Astrocyte (in vitro differentiated cells and primary cell): Measurements from ENCODE around the gene TAF6. TPM values are rescaled to one million over a fixed set of nuclear protein-coding genes. Genes with fewer than 3 reads are reported as not detected.

Experiments used
- DNase-seq: peaks from one replicate; pipeline ENCODE4 v3.0.0-alpha.2; 2010; ENCODE audit warnings: low read depth
- FAIRE-seq: peaks from 2 replicates; lab custom pipeline; 2011; peaks lifted over from hg19 to GRCh38; lab: Jason Lieb, UNC
- H2AFZ ChIP-seq: 2 replicates; pipeline ENCODE4 v1.6.0; 2012; ENCODE audit warnings: low read depth, low read length, inconsistent platforms
- H3K27ac ChIP-seq: 2 replicates; pipeline ENCODE4 v1.5.1; 2011; ENCODE audit warnings: low read depth, low read length, inconsistent platforms
- H3K27me3 ChIP-seq: 2 replicates; pipeline ENCODE4 v1.6.0; 2011; ENCODE audit warnings: low read length, inconsistent platforms; ENCODE audit not compliant: insufficient read depth
- H3K36me3 ChIP-seq: 2 replicates; pipeline ENCODE4 v1.5.1; 2011; ENCODE audit warnings: low read length, inconsistent platforms; ENCODE audit not compliant: insufficient read depth
- H3K4me1 ChIP-seq: 2 replicates; pipeline ENCODE4 v1.5.1; 2011; ENCODE audit warnings: low read length, inconsistent platforms; ENCODE audit not compliant: insufficient read depth
- H3K4me2 ChIP-seq: 2 replicates; pipeline ENCODE4 v1.6.0; 2012; ENCODE audit warnings: low read length, inconsistent platforms
- H3K4me3 ChIP-seq: 2 replicates; pipeline ENCODE4 v1.5.1; 2011; ENCODE audit warnings: low read depth, mild to moderate bottlenecking, low read length, inconsistent platforms; ENCODE audit not compliant: insufficient read depth
- H3K79me2 ChIP-seq: 2 replicates; pipeline ENCODE4 v1.6.0; 2012; ENCODE audit warnings: mild to moderate bottlenecking, low read length, inconsistent platforms; ENCODE audit not compliant: insufficient read depth
- H3K9ac ChIP-seq: 2 replicates; pipeline ENCODE4 v1.6.0; 2012; ENCODE audit warnings: mild to moderate bottlenecking, low read length, inconsistent platforms
- H3K9me3 ChIP-seq: 2 replicates; pipeline ENCODE4 v1.5.1; 2012; ENCODE audit warnings: low read depth, mild to moderate bottlenecking, low read length, inconsistent platforms; ENCODE audit not compliant: insufficient read depth
- H4K20me1 ChIP-seq: 2 replicates; pipeline ENCODE4 v1.6.0; 2012; ENCODE audit warnings: low read length, inconsistent platforms; ENCODE audit not compliant: insufficient read depth
- H3K27ac Mint-ChIP-seq: one replicate; pipeline ENCODE4 v1.8.0; 2021; ENCODE audit warnings: mild to moderate bottlenecking, mixed read lengths; ENCODE audit not compliant: unreplicated experiment
- H3K27me3 Mint-ChIP-seq: one replicate; pipeline ENCODE4 v1.8.0; 2021; ENCODE audit warnings: low read depth, mixed read lengths; ENCODE audit not compliant: unreplicated experiment
- H3K36me3 Mint-ChIP-seq: one replicate; pipeline ENCODE4 v1.8.0; 2021; ENCODE audit warnings: low read depth, mixed read lengths; ENCODE audit not compliant: unreplicated experiment
- H3K4me1 Mint-ChIP-seq: one replicate; pipeline ENCODE4 v1.8.0; 2021; ENCODE audit warnings: low read depth, mixed read lengths; ENCODE audit not compliant: unreplicated experiment
- H3K4me3 Mint-ChIP-seq: one replicate; pipeline ENCODE4 v1.8.0; 2021; ENCODE audit warnings: mild to moderate bottlenecking, moderate library complexity, mixed read lengths; ENCODE audit not compliant: unreplicated experiment
- H3K9me3 Mint-ChIP-seq: one replicate; pipeline ENCODE4 v1.8.0; 2021; ENCODE audit warnings: mild to moderate bottlenecking, mixed read lengths; ENCODE audit not compliant: unreplicated experiment
- EZH2 ChIP-seq: IDR thresholded peaks from 2 replicates; pipeline ENCODE4 v1.6.1; 2012; ENCODE audit warnings: mild to moderate bottlenecking, low read length, inconsistent platforms; ENCODE audit not compliant: insufficient read depth
- total RNA-seq: library from RNA; stranded (reverse); gene quantifications from 2 replicates; pipeline ENCODE4 v1.2.1, GENCODE V29; 2021
- TF ChIP-seq, protein P1 (sequence below): IDR thresholded peaks from 2 replicates; pipeline ENCODE4 v1.5.1; 2011; ENCODE audit warnings: low read depth, mild to moderate bottlenecking, inconsistent platforms, low read length, moderate library complexity; ENCODE audit not compliant: insufficient read depth

The TAF6 gene
- total RNA-seq, 1 donor from 2014 or later = 47.0 TPM

DNA sequence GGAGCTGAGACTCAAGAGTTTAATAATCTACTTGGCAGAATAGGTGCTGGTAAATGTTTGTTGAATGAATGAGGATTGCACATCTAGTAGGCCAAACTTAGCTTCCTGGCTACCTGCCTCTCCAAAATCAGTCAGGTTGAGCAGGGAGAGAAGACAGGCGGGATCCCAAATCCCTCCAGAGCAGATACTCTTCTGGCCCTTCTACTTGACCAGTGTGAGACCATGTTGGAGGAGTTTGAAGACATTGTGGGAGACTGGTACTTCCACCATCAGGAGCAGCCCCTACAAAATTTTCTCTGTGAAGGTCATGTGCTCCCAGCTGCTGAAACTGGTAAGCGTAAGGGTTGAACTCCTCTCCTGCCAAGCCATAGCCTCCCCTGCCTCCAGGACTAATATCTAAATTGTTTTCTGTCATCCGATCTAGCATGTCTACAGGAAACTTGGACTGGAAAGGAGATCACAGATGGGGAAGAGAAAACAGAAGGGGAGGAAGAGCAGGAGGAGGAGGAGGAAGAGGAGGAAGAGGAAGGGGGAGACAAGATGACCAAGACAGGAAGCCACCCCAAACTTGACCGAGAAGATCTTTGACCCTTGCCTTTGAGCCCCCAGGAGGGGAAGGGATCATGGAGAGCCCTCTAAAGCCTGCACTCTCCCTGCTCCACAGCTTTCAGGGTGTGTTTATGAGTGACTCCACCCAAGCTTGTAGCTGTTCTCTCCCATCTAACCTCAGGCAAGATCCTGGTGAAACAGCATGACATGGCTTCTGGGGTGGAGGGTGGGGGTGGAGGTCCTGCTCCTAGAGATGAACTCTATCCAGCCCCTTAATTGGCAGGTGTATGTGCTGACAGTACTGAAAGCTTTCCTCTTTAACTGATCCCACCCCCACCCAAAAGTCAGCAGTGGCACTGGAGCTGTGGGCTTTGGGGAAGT is 5.4 kb upstream of the TAF6 start:
- H3K79me2 ChIP-seq = peaks cover 14% of the 10 kb centered on the region
- TF ChIP-seq EZH2 = no peak
- TF ChIP-seq, protein P1, sequence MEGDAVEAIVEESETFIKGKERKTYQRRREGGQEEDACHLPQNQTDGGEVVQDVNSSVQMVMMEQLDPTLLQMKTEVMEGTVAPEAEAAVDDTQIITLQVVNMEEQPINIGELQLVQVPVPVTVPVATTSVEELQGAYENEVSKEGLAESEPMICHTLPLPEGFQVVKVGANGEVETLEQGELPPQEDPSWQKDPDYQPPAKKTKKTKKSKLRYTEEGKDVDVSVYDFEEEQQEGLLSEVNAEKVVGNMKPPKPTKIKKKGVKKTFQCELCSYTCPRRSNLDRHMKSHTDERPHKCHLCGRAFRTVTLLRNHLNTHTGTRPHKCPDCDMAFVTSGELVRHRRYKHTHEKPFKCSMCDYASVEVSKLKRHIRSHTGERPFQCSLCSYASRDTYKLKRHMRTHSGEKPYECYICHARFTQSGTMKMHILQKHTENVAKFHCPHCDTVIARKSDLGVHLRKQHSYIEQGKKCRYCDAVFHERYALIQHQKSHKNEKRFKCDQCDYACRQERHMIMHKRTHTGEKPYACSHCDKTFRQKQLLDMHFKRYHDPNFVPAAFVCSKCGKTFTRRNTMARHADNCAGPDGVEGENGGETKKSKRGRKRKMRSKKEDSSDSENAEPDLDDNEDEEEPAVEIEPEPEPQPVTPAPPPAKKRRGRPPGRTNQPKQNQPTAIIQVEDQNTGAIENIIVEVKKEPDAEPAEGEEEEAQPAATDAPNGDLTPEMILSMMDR = no peak
- H3K27me3 ChIP-seq = no peaks in the 10 kb centered on the region
- peaks cover 2% of the 10 kb centered on the region for H3K36me3 ChIP-seq
- H3K4me2 ChIP-seq = no peak overlapping the region
- FAIRE-seq = no peak
- Mint-ChIP-seq H3K9me3 (no peaks in the 10 kb centered on the region), H3K27ac (no peak overlapping the region), H3K27me3 (peaks cover 4% of the 10 kb centered on the region), H3K36me3 (peaks cover 6% of the 10 kb centered on the region), H3K4me3 (peak overlapping the region; percentile 34), H3K4me1 (peaks cover 6% of the 10 kb centered on the region)
- H3K4me3 ChIP-seq = no peak overlapping the region
- DNase-seq = no peak
- H3K9me3 ChIP-seq = no peaks in the 10 kb centered on the region
- no peak overlapping the region for H2AFZ ChIP-seq
- no peak overlapping the region for H3K27ac ChIP-seq
- H4K20me1 ChIP-seq = no peaks in the 10 kb centered on the region
- H3K4me1 ChIP-seq = peaks cover 26% of the 10 kb centered on the region
- H3K9ac ChIP-seq = no peak overlapping the region

DNA sequence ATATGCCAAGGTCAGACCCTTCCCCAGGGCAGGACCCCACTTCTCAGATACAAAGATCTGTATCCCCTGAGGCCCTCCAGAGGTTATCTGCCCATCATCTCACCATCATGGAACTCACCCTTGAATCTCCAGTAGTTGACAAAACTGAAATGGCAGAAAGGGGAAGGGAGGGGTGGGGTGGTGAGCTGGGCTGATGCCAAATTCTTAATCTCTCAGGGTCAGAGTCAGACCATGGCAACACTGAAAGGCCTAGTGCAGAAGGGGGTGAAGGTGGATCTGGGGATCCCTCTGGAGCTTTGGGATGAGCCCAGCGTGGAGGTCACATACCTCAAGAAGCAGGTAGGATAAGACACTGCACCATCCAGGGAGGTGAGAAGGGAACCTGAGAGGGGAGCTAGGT is 3.4 kb upstream of the TAF6 start:
- peaks cover 2% of the 10 kb centered on the region for H3K36me3 ChIP-seq
- H3K4me2 ChIP-seq = no peak overlapping the region
- Mint-ChIP-seq H3K4me1 (peaks cover 6% of the 10 kb centered on the region), H3K27ac (no peak overlapping the region), H3K9me3 (peaks cover 2% of the 10 kb centered on the region), H3K36me3 (peaks cover 8% of the 10 kb centered on the region), H3K27me3 (no peaks in the 10 kb centered on the region), H3K4me3 (no peak overlapping the region)
- TF ChIP-seq EZH2 = no peak
- TF ChIP-seq, protein P1 = no peak
- FAIRE-seq (no peak), DNase-seq (no peak)
- H2AFZ ChIP-seq = no peak overlapping the region
- peaks cover 21% of the 10 kb centered on the region for H3K4me1 ChIP-seq
- no peaks in the 10 kb centered on the region for H3K27me3 ChIP-seq
- no peaks in the 10 kb centered on the region for H4K20me1 ChIP-seq
- H3K9ac ChIP-seq = no peak overlapping the region
- no peaks in the 10 kb centered on the region for H3K9me3 ChIP-seq
- H3K79me2 ChIP-seq = peaks cover 25% of the 10 kb centered on the region
- no peak overlapping the region for H3K27ac ChIP-seq
- H3K4me3 ChIP-seq = no peak overlapping the region

DNA sequence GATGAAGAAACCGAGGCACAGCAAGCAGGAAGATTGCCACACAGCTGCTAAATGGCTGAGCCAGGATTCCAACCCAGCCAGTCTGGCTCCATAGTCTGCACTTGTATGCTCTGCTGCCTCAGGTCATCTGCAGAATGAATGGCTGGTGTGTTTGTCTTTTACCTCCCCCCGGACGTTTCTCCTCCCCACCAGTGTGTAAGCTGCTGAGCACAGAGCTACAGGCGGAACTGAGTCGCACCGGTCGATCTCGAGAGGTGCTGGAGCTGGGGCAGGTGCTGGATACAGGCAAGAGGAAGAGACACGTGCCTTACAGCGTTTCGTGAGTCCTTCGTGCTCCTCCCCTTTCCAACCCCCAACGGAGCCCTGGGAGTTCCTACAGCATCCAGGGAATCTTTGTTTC is 2.9 kb upstream of the TAF6 start:
- TF ChIP-seq EZH2 = no peak
- TF ChIP-seq, protein P1 = no peak
- Histone ChIP-seq H3K36me3 (peaks cover 2% of the 10 kb centered on the region), H3K79me2 (peaks cover 25% of the 10 kb centered on the region), H3K4me3 (no peak overlapping the region), H2AFZ (no peak overlapping the region), H3K4me1 (peaks cover 20% of the 10 kb centered on the region), H3K4me2 (no peak overlapping the region), H3K27ac (no peak overlapping the region), H3K27me3 (no peaks in the 10 kb centered on the region), H3K9ac (no peak overlapping the region), H3K9me3 (no peaks in the 10 kb centered on the region), H4K20me1 (no peaks in the 10 kb centered on the region)
- no peak overlapping the region for H3K27ac Mint-ChIP-seq
- FAIRE-seq = no peak
- H3K27me3 Mint-ChIP-seq = no peaks in the 10 kb centered on the region
- H3K4me3 Mint-ChIP-seq = no peak overlapping the region
- peaks cover 2% of the 10 kb centered on the region for H3K9me3 Mint-ChIP-seq
- DNase-seq = no peak
- H3K36me3 Mint-ChIP-seq = peaks cover 8% of the 10 kb centered on the region
- peaks cover 6% of the 10 kb centered on the region for H3K4me1 Mint-ChIP-seq
